Transverse colon (tissue), 4 donors: Measurements from ENCODE around the gene GJA1. TPM values are rescaled to one million over a fixed set of nuclear protein-coding genes. Genes with fewer than 3 reads are reported as not detected.

Source experiments
- DNase-seq: peaks from one replicate; pipeline ENCODE4 v3.0.0-alpha.2; 2019
- H3K27ac ChIP-seq, 4 donors: fragments of 200-600 bp; sonication (generic); 2 replicates each; pipeline ENCODE4 v1.5.1; 2016 to 2018; ENCODE audit warnings: inconsistent platforms in 4 of 4
- H3K27me3 ChIP-seq: fragments of 200-600 bp; sonication (generic); 2 replicates; pipeline ENCODE4 v1.5.1; 2017; ENCODE audit warnings: inconsistent platforms
- H3K36me3 ChIP-seq, 4 donors: fragments of 200-600 bp; sonication (generic); 2 replicates each; pipeline ENCODE4 v1.5.1; 2017 to 2019; ENCODE audit warnings: inconsistent platforms in 4 of 4
- H3K4me1 ChIP-seq, 4 donors: fragments of 200-600 bp; sonication (generic); 2 replicates each; pipeline ENCODE4 v1.5.1; 2017 to 2020; ENCODE audit warnings: inconsistent platforms in 4 of 4
- H3K4me3 ChIP-seq, 4 donors: fragments of 200-600 bp; sonication (generic); 1 replicate in 1 of 4; 2 replicates in 3 of 4; pipeline versions ENCODE4 v1.5.1 to v1.6.1; 2017 to 2019; ENCODE audit warnings: inconsistent platforms in 4 of 4
- H3K9me3 ChIP-seq, 2 donors: fragments of 200-600 bp; sonication (generic); 2 replicates each; pipeline ENCODE4 v1.5.1; 2017 to 2019; ENCODE audit warnings: inconsistent platforms in 2 of 2
- CTCF ChIP-seq, 5 experiments: fragments of 200-600 bp in 3 of 5; fragments of 450-650 bp in 2 of 5; sonication (generic) in 3 of 5; IDR thresholded peaks; 1 replicate in 2 of 5; 2 replicates in 3 of 5; pipeline ENCODE4 v1.5.1; 2016 to 2017; ENCODE audit warnings: antibody characterized with exemption in 5 of 5, inconsistent platforms in 3 of 5, mild to moderate bottlenecking in 2 of 5, moderate library complexity in 1 of 5
- EP300 ChIP-seq: sonication (generic); formaldehyde crosslinking; IDR thresholded peaks from one replicate; pipeline ENCODE4 v1.6.1; 2017; ENCODE audit warnings: antibody characterized with exemption, low read depth
- POLR2A ChIP-seq: fragments of 450-650 bp; IDR thresholded peaks from one replicate; pipeline ENCODE4 v1.6.1; 2016; ENCODE audit warnings: antibody characterized with exemption, mild to moderate bottlenecking, moderate library complexity
- POLR2AphosphoS5 ChIP-seq, 3 donors: sonication (generic); formaldehyde crosslinking; IDR thresholded peaks; one replicate each; pipeline ENCODE4 v1.6.1; 2016; ENCODE audit warnings: antibody characterized with exemption in 3 of 3
- WGBS, 2 donors: methylation state at CpG; one replicate each; pipeline ENCODE4 v1.1.5; 2018; ENCODE audit warnings: low coverage in 1 of 2; 5-methylcytosine and 5-hydroxymethylcytosine counted together
- in situ Hi-C, 4 donors: fragments of 200-750 bp; cut with MboI; loops; one replicate each; pipeline versions ENCODE4 v1.15.0 to v1.15.1; 2017; ENCODE audit warnings: low sequenced_read_pairs in 3 of 4, low pct_ligation_motif_present in 1 of 4, low pct_unique_long_range_greater_than_20kb in 1 of 4
- intact Hi-C: fragments of 100-400 bp; cut with DNase I; formaldehyde crosslinking; loops from one replicate; pipeline ENCODE4 v1.15.1; 2023; ENCODE audit warnings: low total_unique reads
- total RNA-seq, 4 donors: library from RNA; depleted of rRNA; stranded (reverse); fragments of >200 nt; gene quantifications; one replicate each; pipeline ENCODE4 v1.1.0, GENCODE V29; 2016

Gene GJA1
- total RNA-seq, 4 donors from 2014 or later, result 3.5 to 12.2 (median 7.8) TPM

- 81 to 82% methylated on average over 5 to 6 of the region's 6 CpGs for WGBS, 2 donors
- in situ Hi-C loops, result no loop called here
- Histone ChIP-seq H3K27me3 (no peaks in the 10 kb centered on the region), H3K9me3 (no peaks in the 10 kb centered on the region), H3K27ac (no peak overlapping the region), H3K4me3 (no peak overlapping the region), H3K36me3 (no peaks in the 10 kb centered on the region), H3K4me1 (no peaks in the 10 kb centered on the region)
- DNase-seq, result no peak
- TF ChIP-seq CTCF (IDR thresholded peaks at IDR 0.05), result no peak
- no peak for TF ChIP-seq POLR2A
- no peak for TF ChIP-seq EP300
- intact Hi-C loops, result no loop called here
These were observed 46.7 kb downstream of the GJA1 start for GRCh38 chr6:121482004-121482693.

- Histone ChIP-seq H3K36me3 (no peaks in the 10 kb centered on the region), H3K27ac (no peak overlapping the region), H3K4me3 (no peak overlapping the region), H3K27me3 (no peaks in the 10 kb centered on the region), H3K9me3 (no peaks in the 10 kb centered on the region), H3K4me1 (no peaks in the 10 kb centered on the region)
- in situ Hi-C loops (no loop called here), intact Hi-C loops (no loop called here)
- DNase-seq, result no peak
- TF ChIP-seq POLR2A, result no peak
- TF ChIP-seq EP300, result no peak
- TF ChIP-seq CTCF (IDR thresholded peaks at IDR 0.05), result no peak
- TF ChIP-seq POLR2AphosphoS5 (IDR thresholded peaks at IDR 0.05), result no peak
These were observed 47.3 kb downstream of the GJA1 start for GRCh38 chr6:121482751-121483150.

DNA sequence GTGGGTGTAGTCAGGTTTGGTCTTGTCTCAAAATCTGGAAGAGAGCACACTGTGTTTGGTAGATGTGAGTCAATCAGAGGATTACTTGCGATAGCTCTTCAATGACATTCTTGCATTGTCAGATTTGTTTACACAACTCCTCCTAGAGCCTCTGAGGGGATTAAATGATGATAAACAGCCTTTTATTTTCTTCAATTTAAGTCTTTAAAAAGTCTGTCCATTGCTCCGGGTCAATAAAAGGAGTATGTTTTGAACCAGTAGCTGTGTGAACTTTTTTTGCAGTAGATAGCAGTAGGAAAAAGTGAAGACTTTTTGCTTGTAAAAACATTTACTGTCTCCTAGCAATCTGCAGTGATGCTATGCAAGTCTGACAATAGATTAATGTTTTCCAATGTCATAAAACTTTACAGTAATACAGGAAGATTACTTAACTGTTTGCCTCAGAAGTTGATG is 49.9 kb downstream of the GJA1 start:
- no peak overlapping the region for H3K27ac ChIP-seq
- H3K4me3 ChIP-seq, result no peak overlapping the region
- H3K4me1 ChIP-seq, result no peaks in the 10 kb centered on the region
- TF ChIP-seq POLR2A (no peak), POLR2AphosphoS5 (IDR thresholded peaks at IDR 0.05) (no peak), CTCF (IDR thresholded peaks at IDR 0.05) (no peak), EP300 (no peak)
- intact Hi-C loops, result no loop called here
- in situ Hi-C loops, result no loop called here
- DNase-seq, result no peak
- H3K27me3 ChIP-seq, result no peaks in the 10 kb centered on the region
- H3K36me3 ChIP-seq, result no peaks in the 10 kb centered on the region
- H3K9me3 ChIP-seq, result no peaks in the 10 kb centered on the region
- WGBS, 2 donors, result 22 to 31% methylated on average over 2 of the region's 2 CpGs

- Histone ChIP-seq H3K27ac (no peak overlapping the region), H3K4me1 (no peaks in the 10 kb centered on the region), H3K27me3 (no peaks in the 10 kb centered on the region), H3K9me3 (no peaks in the 10 kb centered on the region), H3K4me3 (no peak overlapping the region), H3K36me3 (no peaks in the 10 kb centered on the region)
- DNase-seq, result no peak
- WGBS, 2 donors, result 75 to 90% methylated on average over 1 of the region's 1 CpG
- intact Hi-C loops (no loop called here), in situ Hi-C loops (no loop called here)
- TF ChIP-seq POLR2AphosphoS5 (IDR thresholded peaks at IDR 0.05) (no peak), CTCF (IDR thresholded peaks at IDR 0.05) (no peak), EP300 (no peak), POLR2A (no peak)
These were observed 56.1 kb downstream of the GJA1 start for GRCh38 chr6:121491576-121491975.
